K562 (cell line): Measurements from ENCODE around the gene TSPAN18. TPM values are rescaled to one million over a fixed set of nuclear protein-coding genes. Genes with fewer than 3 reads are reported as not detected.

Experiments
- AFF4 ChIP-seq: sonication (generic); formaldehyde crosslinking; IDR thresholded peaks from 2 replicates; pipeline ENCODE4 v1.8.0; 2023; ENCODE audit warnings: mild to moderate bottlenecking, missing genetic modification reagents
- ATF2 ChIP-seq: sonication (generic); formaldehyde crosslinking; IDR thresholded peaks from 2 replicates; pipeline ENCODE4 v1.8.1; 2022; ENCODE audit warnings: missing genetic modification reagents
- CCAR2 ChIP-seq: fragments of 200-400 bp; formaldehyde crosslinking; IDR thresholded peaks from 2 replicates; pipeline ENCODE4 v1.6.1; 2017; ENCODE audit warnings: mild to moderate bottlenecking, low read depth, low read length
- FOXJ3 ChIP-seq: sonication (generic); formaldehyde crosslinking; IDR thresholded peaks from 2 replicates; pipeline ENCODE4 v1.4.0; 2020; ENCODE audit warnings: mild to moderate bottlenecking, missing genetic modification reagents
- GTF2F1 ChIP-seq: IDR thresholded peaks from 2 replicates; pipeline ENCODE4 v1.6.1; 2011; ENCODE audit warnings: low read depth, low read length, improper control_type of control experiment
- ID3 ChIP-seq, 2 experiments: fragments of 250-450 bp in 1 of 2; fragments of 450-650 bp in 1 of 2; sonication (Bioruptor Pico) in 1 of 2; IDR thresholded peaks; 2 replicates each; pipeline versions ENCODE4 v1.6.1 to v1.8.0; 2016 to 2021; ENCODE audit warnings: mild to moderate bottlenecking in 2 of 2, moderate library complexity in 2 of 2, missing compliant biosample characterization in 1 of 2, missing genetic modification characterization in 1 of 2
- NUFIP1 ChIP-seq: fragments of 450-650 bp; IDR thresholded peaks from 2 replicates; pipeline ENCODE4 v1.6.1; 2018; ENCODE audit not compliant: partially characterized antibody
- PRPF4 ChIP-seq: fragments of 200-400 bp; formaldehyde crosslinking; IDR thresholded peaks from one replicate; pipeline ENCODE4 v1.6.1; 2017; ENCODE audit warnings: low read length, low read depth, mild to moderate bottlenecking; ENCODE audit not compliant: insufficient read depth, poor library complexity, severe bottlenecking
- RNF219 ChIP-seq: fragments of 250-450 bp; sonication (Bioruptor Pico); IDR thresholded peaks from 2 replicates; pipeline ENCODE4 v1.5.0; 2022; ENCODE audit warnings: mild to moderate bottlenecking
- TEAD2 ChIP-seq: fragments of 450-650 bp; IDR thresholded peaks from 2 replicates; pipeline ENCODE4 v1.6.1; 2016; ENCODE audit warnings: missing genetic modification characterization, control low read depth, missing compliant biosample characterization
- ZBTB49 ChIP-seq: sonication (generic); formaldehyde crosslinking; IDR thresholded peaks from 2 replicates; pipeline ENCODE4 v1.8.0; 2022; ENCODE audit warnings: missing genetic modification reagents, mild to moderate bottlenecking, borderline replicate concordance
- ZNF12 ChIP-seq: sonication (generic); formaldehyde crosslinking; IDR thresholded peaks from 2 replicates; pipeline ENCODE4 v1.4.0; 2020; ENCODE audit warnings: mild to moderate bottlenecking, missing genetic modification reagents
- ZNF280A ChIP-seq: fragments of 450-650 bp; IDR thresholded peaks from 2 replicates; pipeline ENCODE4 v1.6.1; 2018; ENCODE audit warnings: mild to moderate bottlenecking, low read depth; ENCODE audit not compliant: partially characterized antibody
- polyA plus RNA-seq, 8 experiments: library from polyadenylated mRNA; depleted of rRNA in 4 of 8; stranded (reverse) in 5 of 8; unstranded in 3 of 8; fragments of >200 nt; fragmentation: Nextera tagmentation in 2 of 8; fragmentation: Illumina TruSeq in 1 of 8; extraction: Ambion mirVana in 2 of 8; extraction: Trizol in 1 of 8; gene quantifications; 2 replicates each; pipeline versions ENCODE4 v1.2.1 to v1.2.3, GENCODE V29; 2011 to 2014; ENCODE audit warnings: inconsistent platforms in 1 of 8, missing spikeins in 1 of 8
- total RNA-seq, 7 experiments: library from RNA; depleted of rRNA in 6 of 7; stranded (reverse); fragments of >200 nt in 6 of 7; fragmentation: Illumina TruSeq in 2 of 7; extraction: Trizol in 2 of 7; gene quantifications; 2 replicates each; pipeline versions ENCODE4 v1.2.1 to v1.2.3, GENCODE V29; 2011 to 2021; ENCODE audit warnings: low replicate concordance in 1 of 7

The TSPAN18 gene
- total and polyA plus RNA-seq, 9 of the 15 experiments (the other 6 are each of a cell fraction or from before 2014, with no cell fraction given) = 0.17 to 0.35 (median 0.22) TPM; not detected in 4

- TF ChIP-seq ATF2 (CRISPR knock-in tag) (no peak), ID3 (CRISPR knock-in tag; IDR thresholded peaks at IDR 0.05) (no peak), ID3 (tag; IDR thresholded peaks at IDR 0.05) (peak; percentile 51; the same call in 1 of the 2 replicates), CCAR2 (no peak), GTF2F1 (no peak), RNF219 (CRISPR knock-in tag) (no peak), ZNF12 (CRISPR knock-in tag) (no peak), ZNF280A (no peak), TEAD2 (tag) (no peak), PRPF4 (no peak), AFF4 (peak; percentile 44; the same call in 1 of the 2 replicates), FOXJ3 (CRISPR knock-in tag) (no peak), ZBTB49 (CRISPR knock-in tag) (no peak), NUFIP1 (no peak)
Measured at GRCh38 chr11:44780940-44781631, 54.3 kb downstream of the TSPAN18 start (continued).
